Measurements from ENCODE around the gene CDC45.

- no peak for TF ChIP-seq POLR2A (IDR thresholded peaks at IDR 0.05; ENCODE audit: insufficient read depth in 1 of 2, low read depth in 2 of 2, low read length in 2 of 2)
- no peak for TF ChIP-seq ADNP (CRISPR knock-in tag; IDR thresholded peaks at IDR 0.05)
- TF ChIP-seq, protein P1, sequence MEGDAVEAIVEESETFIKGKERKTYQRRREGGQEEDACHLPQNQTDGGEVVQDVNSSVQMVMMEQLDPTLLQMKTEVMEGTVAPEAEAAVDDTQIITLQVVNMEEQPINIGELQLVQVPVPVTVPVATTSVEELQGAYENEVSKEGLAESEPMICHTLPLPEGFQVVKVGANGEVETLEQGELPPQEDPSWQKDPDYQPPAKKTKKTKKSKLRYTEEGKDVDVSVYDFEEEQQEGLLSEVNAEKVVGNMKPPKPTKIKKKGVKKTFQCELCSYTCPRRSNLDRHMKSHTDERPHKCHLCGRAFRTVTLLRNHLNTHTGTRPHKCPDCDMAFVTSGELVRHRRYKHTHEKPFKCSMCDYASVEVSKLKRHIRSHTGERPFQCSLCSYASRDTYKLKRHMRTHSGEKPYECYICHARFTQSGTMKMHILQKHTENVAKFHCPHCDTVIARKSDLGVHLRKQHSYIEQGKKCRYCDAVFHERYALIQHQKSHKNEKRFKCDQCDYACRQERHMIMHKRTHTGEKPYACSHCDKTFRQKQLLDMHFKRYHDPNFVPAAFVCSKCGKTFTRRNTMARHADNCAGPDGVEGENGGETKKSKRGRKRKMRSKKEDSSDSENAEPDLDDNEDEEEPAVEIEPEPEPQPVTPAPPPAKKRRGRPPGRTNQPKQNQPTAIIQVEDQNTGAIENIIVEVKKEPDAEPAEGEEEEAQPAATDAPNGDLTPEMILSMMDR (CRISPR knock-in tag; IDR thresholded peaks at IDR 0.05) = no peak
- no peak for TF ChIP-seq FOSL1 (CRISPR knock-in tag; IDR thresholded peaks at IDR 0.05; ENCODE audit: borderline replicate concordance)
- TF ChIP-seq IRF2 (CRISPR knock-in tag; IDR thresholded peaks at IDR 0.05) = no peak
- TF ChIP-seq DR1 (CRISPR knock-in tag; IDR thresholded peaks at IDR 0.05) = no peak
Observed at GRCh38 chr22:19507534-19507861, 27.8 kb downstream of the CDC45 start.

Measured in HepG2 (cell line).